ENCODE data around the gene ATP6V0B. TPM values are rescaled to one million over a fixed set of nuclear protein-coding genes. Genes with fewer than 3 reads are reported as not detected.

ATP6V0B gene
- total RNA-seq, 1 experiment from 2014 or later, result 181 TPM

GRCh38 chr1:43954036-43954435 lies 20.7 kb upstream of the ATP6V0B start:
- intact Hi-C loops (cut with micrococcal nuclease; ENCODE audit: unreplicated experiment), result no loop called here
- CTCF ChIA-PET, result no interaction called here
- peaks cover 6% of the 10 kb centered on the region for H3K36me3 ChIP-seq (ENCODE audit: insufficient read depth, low read length, poor library complexity, severe bottlenecking)

DNA sequence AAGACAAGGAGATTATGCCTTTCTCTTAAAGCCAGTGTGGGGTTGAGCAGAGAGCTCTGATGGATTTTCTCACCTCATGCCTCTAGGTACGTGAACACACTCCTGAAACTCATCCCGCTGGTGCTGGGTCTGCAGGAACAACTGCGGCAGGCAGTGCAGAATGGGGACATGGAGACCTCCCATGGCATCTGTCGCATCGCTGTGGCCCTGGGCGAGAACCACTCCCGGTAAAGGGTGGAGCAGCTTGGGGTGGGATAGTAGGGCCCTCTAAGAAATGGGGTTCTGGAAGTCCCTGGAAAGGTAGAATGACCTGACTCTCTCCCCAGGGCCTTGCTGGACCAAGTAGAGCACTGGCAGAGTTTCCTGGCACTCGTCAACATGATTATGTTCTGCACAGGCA lies 18.5 kb upstream of the ATP6V0B start:
- Histone ChIP-seq H3K4me3 (ENCODE audit: low read depth, low read length, poor library complexity, severe bottlenecking) (no peak overlapping the region), H3K4me1 (ENCODE audit: insufficient read depth, low read length, poor library complexity, severe bottlenecking) (no peaks in the 10 kb centered on the region), H3K27me3 (replicated peaks; ENCODE audit: insufficient read depth, low read depth, low read length, poor library complexity) (no peaks in the 10 kb centered on the region), H3K9me3 (ENCODE audit: low read depth, low read length, poor library complexity, severe bottlenecking) (no peaks in the 10 kb centered on the region), H3K27ac (ENCODE audit: low read depth, low read length, poor library complexity, severe bottlenecking) (no peak overlapping the region), H3K36me3 (ENCODE audit: insufficient read depth, low read length, poor library complexity, severe bottlenecking) (peaks cover 11% of the 10 kb centered on the region)
- BruUV-seq (replicated peaks), result no TSS peak
- TF ChIP-seq, protein P1, sequence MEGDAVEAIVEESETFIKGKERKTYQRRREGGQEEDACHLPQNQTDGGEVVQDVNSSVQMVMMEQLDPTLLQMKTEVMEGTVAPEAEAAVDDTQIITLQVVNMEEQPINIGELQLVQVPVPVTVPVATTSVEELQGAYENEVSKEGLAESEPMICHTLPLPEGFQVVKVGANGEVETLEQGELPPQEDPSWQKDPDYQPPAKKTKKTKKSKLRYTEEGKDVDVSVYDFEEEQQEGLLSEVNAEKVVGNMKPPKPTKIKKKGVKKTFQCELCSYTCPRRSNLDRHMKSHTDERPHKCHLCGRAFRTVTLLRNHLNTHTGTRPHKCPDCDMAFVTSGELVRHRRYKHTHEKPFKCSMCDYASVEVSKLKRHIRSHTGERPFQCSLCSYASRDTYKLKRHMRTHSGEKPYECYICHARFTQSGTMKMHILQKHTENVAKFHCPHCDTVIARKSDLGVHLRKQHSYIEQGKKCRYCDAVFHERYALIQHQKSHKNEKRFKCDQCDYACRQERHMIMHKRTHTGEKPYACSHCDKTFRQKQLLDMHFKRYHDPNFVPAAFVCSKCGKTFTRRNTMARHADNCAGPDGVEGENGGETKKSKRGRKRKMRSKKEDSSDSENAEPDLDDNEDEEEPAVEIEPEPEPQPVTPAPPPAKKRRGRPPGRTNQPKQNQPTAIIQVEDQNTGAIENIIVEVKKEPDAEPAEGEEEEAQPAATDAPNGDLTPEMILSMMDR (conservative IDR thresholded peaks at IDR 0.05; ENCODE audit: low read depth, low read length), result no peak
- TF ChIP-seq EZH2 (IDR thresholded peaks at IDR 0.05; ENCODE audit: borderline replicate concordance, low read depth, low read length, poor library complexity, severe bottlenecking), result no peak
- CTCF ChIA-PET, result no interaction called here
- POLR2A ChIA-PET (ENCODE audit: low non-redundant PET), result no interaction called here
- no peak for DNase-seq (ENCODE audit: low spot score)
- intact Hi-C loops (cut with micrococcal nuclease; ENCODE audit: unreplicated experiment), result no loop called here

More at GRCh38 chr1:43954036-43954435, 20.7 kb upstream of the ATP6V0B start:
- POLR2A ChIA-PET (ENCODE audit: low non-redundant PET), result no interaction called here
- H3K27ac ChIP-seq (ENCODE audit: low read depth, low read length, poor library complexity, severe bottlenecking), result no peak overlapping the region
- no peaks in the 10 kb centered on the region for H3K9me3 ChIP-seq (ENCODE audit: low read depth, low read length, poor library complexity, severe bottlenecking)
- no peaks in the 10 kb centered on the region for H3K27me3 ChIP-seq (replicated peaks; ENCODE audit: insufficient read depth, low read depth, low read length, poor library complexity)
- BruUV-seq (replicated peaks), result no TSS peak
- DNase-seq (ENCODE audit: low spot score), result no peak
- no peaks in the 10 kb centered on the region for H3K4me1 ChIP-seq (ENCODE audit: insufficient read depth, low read length, poor library complexity, severe bottlenecking)
- TF ChIP-seq, protein P1 (conservative IDR thresholded peaks at IDR 0.05; ENCODE audit: low read depth, low read length), result no peak
- no peak overlapping the region for H3K4me3 ChIP-seq (ENCODE audit: low read depth, low read length, poor library complexity, severe bottlenecking)

DNA sequence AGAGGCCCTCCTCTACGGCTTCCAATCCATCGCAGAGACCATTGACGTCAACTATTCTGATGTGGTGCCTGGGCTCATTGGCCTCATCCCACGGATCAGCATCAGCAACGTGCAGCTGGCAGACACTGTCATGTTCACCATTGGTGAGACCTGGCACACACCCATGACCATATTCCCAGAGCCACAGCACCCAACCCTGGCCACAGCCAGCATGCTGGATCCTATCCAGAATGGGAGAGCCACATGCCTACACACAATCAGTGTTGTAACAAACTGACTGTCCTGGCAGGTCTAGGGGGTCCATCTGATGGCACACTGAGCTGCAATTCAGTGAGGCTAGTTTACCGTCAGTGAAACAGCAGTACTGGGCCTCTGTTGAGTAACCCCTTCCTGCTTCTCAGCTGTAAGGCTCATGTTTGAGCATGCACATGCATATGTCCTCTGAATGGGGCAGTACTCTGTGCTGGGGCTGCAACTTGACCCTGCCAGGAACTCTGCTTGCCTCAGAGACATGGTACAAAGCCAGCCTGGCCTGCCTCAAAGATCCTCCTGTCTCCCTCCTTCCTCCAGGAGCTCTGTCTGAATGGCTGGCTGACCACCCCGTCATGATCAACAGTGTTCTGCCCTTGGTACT lies 17.2 kb upstream of the ATP6V0B start:
- POLR2A ChIA-PET (ENCODE audit: low non-redundant PET), result no interaction called here
- no peak overlapping the region for H3K4me3 ChIP-seq (ENCODE audit: low read depth, low read length, poor library complexity, severe bottlenecking)

More for the DNA sequence above, 17.2 kb upstream of the ATP6V0B start:
- no peaks in the 10 kb centered on the region for H3K27me3 ChIP-seq (replicated peaks; ENCODE audit: insufficient read depth, low read depth, low read length, poor library complexity)
- H3K27ac ChIP-seq (ENCODE audit: low read depth, low read length, poor library complexity, severe bottlenecking), result no peak overlapping the region
- intact Hi-C loops (cut with micrococcal nuclease; ENCODE audit: unreplicated experiment), result no loop called here
- no peaks in the 10 kb centered on the region for H3K9me3 ChIP-seq (ENCODE audit: low read depth, low read length, poor library complexity, severe bottlenecking)
- H3K4me1 ChIP-seq (ENCODE audit: insufficient read depth, low read length, poor library complexity, severe bottlenecking), result no peaks in the 10 kb centered on the region
- no TSS peak for BruUV-seq (replicated peaks)
- no peak for DNase-seq (ENCODE audit: low spot score)
- peaks cover 11% of the 10 kb centered on the region for H3K36me3 ChIP-seq (ENCODE audit: insufficient read depth, low read length, poor library complexity, severe bottlenecking)
- CTCF ChIA-PET, result no interaction called here
- TF ChIP-seq, protein P1 (conservative IDR thresholded peaks at IDR 0.05; ENCODE audit: low read depth, low read length), result no peak
- no peak for TF ChIP-seq EZH2 (IDR thresholded peaks at IDR 0.05; ENCODE audit: borderline replicate concordance, low read depth, low read length, poor library complexity, severe bottlenecking)

Measured in A673 (cell line).